Activated CD8-positive, alpha-beta T cell treated with anti-CD3 and anti-CD28 coated beads for 36 hours (primary cell): ENCODE data around the gene GPRC5D. TPM values are rescaled to one million over a fixed set of nuclear protein-coding genes. Genes with fewer than 3 reads are reported as not detected.
A peak's percentile ranks its signal among the peaks of the same experiment; 100 is the strongest.

Source experiments
- ATAC-seq: fragments of 200-7000 bp; cut with Tn5 transposase; one replicate; pipeline ENCODE4 v1.10.0; 2021; ENCODE audit warnings: mild to moderate bottlenecking, moderate library complexity
- CTCF ChIA-PET: fragments of 350-600 bp; sonication (Branson Sonifier 250); formaldehyde crosslinking; loops from one replicate; lab custom pipeline; 2021; ENCODE audit warnings: antibody characterized with exemption; lab: Charles Lee
- POLR2A ChIA-PET: fragments of 350-600 bp; sonication (Branson Sonifier 250); formaldehyde crosslinking; loops from one replicate; lab custom pipeline; 2021; ENCODE audit warnings: antibody characterized with exemption; lab: Charles Lee
- DNase-seq: peaks from one replicate; pipeline ENCODE4 v3.0.0-alpha.2; 2020
- H3K27ac Mint-ChIP-seq: one replicate; pipeline ENCODE4 v1.8.0; 2021; ENCODE audit warnings: mild to moderate bottlenecking, mixed read lengths
- H3K27me3 Mint-ChIP-seq: one replicate; pipeline ENCODE4 v1.8.0; 2021; ENCODE audit warnings: mixed read lengths
- H3K36me3 Mint-ChIP-seq: one replicate; pipeline ENCODE4 v1.8.0; 2021; ENCODE audit warnings: low read depth, mixed read lengths
- H3K4me1 Mint-ChIP-seq: one replicate; pipeline ENCODE4 v1.8.0; 2021; ENCODE audit warnings: low read depth, mixed read lengths
- H3K4me3 Mint-ChIP-seq: one replicate; pipeline ENCODE4 v1.8.0; 2021; ENCODE audit warnings: mild to moderate bottlenecking, moderate library complexity, mixed read lengths
- H3K9me3 Mint-ChIP-seq: one replicate; pipeline ENCODE4 v1.8.0; 2021; ENCODE audit warnings: mixed read lengths
- CTCF ChIP-seq: fragments of 200-600 bp; IDR thresholded peaks from one replicate; pipeline ENCODE4 v1.8.0; 2022; ENCODE audit warnings: antibody characterized with exemption, mild to moderate bottlenecking
- intact Hi-C: fragments of 100-400 bp; cut with micrococcal nuclease; formaldehyde crosslinking; loops from one replicate; pipeline ENCODE4 v1.10.0; 2022
- total RNA-seq, 2 experiments: library from RNA; stranded (reverse); gene quantifications; one replicate each; pipeline ENCODE4 v1.2.3, GENCODE V29; 2021

Gene GPRC5D
- total RNA-seq, 2 experiments from 2014 or later, result not detected

GRCh38 chr12:12915656-12916055, 36.3 kb downstream of the GPRC5D start:
- Mint-ChIP-seq H3K27me3 (peaks cover 12% of the 10 kb centered on the region), H3K4me1 (peaks cover 7% of the 10 kb centered on the region), H3K36me3 (no peaks in the 10 kb centered on the region), H3K9me3 (no peaks in the 10 kb centered on the region), H3K27ac (no peak overlapping the region), H3K4me3 (no peak overlapping the region)
- intact Hi-C loops, result loop anchor here (2.0 to 5.0 kb wide), 4 partner anchors 67 to 319 kb away; no protein-coding TSS in a partner anchor
- POLR2A ChIA-PET, result interaction anchor here (0.6 kb wide), 1 partner anchor 530 kb away, joined by 4 read pairs; no protein-coding TSS in a partner anchor
- no peak for TF ChIP-seq CTCF
- CTCF ChIA-PET, result interaction anchor here (0.9 to 5.0 kb wide), 26 partner anchors 8 to 745 kb away, joined by 3 to 94 read pairs (median 5); partner anchors contain the start of genes FAM234B and GPRC5A
- DNase-seq, result no peak
- no peak for ATAC-seq

- ChIA-PET POLR2A (no interaction called here), CTCF (interaction anchor here (0.7 to 5.0 kb wide), 2 partner anchors 71 to 297 kb away, joined by 3 to 94 read pairs; no protein-coding TSS in a partner anchor)
- TF ChIP-seq CTCF, result no peak
- H3K27ac Mint-ChIP-seq, result no peak overlapping the region
- ATAC-seq (no peak), DNase-seq (no peak)
- no peaks in the 10 kb centered on the region for H3K9me3 Mint-ChIP-seq
- peaks cover 23% of the 10 kb centered on the region for H3K4me1 Mint-ChIP-seq
- H3K4me3 Mint-ChIP-seq, result no peak overlapping the region
- H3K36me3 Mint-ChIP-seq, result no peaks in the 10 kb centered on the region
- H3K27me3 Mint-ChIP-seq, result peaks cover 12% of the 10 kb centered on the region
- intact Hi-C loops, result no loop called here
These were observed 39.3 kb downstream of the GPRC5D start for GRCh38 chr12:12912711-12913110.

- CTCF ChIA-PET, result interaction anchor here (1.1 to 1.2 kb wide), 2 partner anchors 20 to 302 kb away, joined by 3 to 4 read pairs; no protein-coding TSS in a partner anchor
- intact Hi-C loops, result no loop called here
- POLR2A ChIA-PET, result interaction anchor here (0.6 to 1.0 kb wide), 2 partner anchors 96 to 185 kb away, joined by 3 read pairs; no protein-coding TSS in a partner anchor
- H3K27ac Mint-ChIP-seq, result no peak overlapping the region
- peaks cover 16% of the 10 kb centered on the region for H3K4me1 Mint-ChIP-seq
- ATAC-seq (no peak), DNase-seq (no peak)
- H3K36me3 Mint-ChIP-seq, result no peaks in the 10 kb centered on the region
- H3K4me3 Mint-ChIP-seq, result no peak overlapping the region
- TF ChIP-seq CTCF, result no peak
- H3K27me3 Mint-ChIP-seq, result no peaks in the 10 kb centered on the region
- no peaks in the 10 kb centered on the region for H3K9me3 Mint-ChIP-seq
These were observed 42.0 kb downstream of the GPRC5D start for GRCh38 chr12:12909995-12910420.

- peak overlapping the region; percentile 6 for H3K27ac Mint-ChIP-seq
- H3K4me1 Mint-ChIP-seq, result peaks cover 16% of the 10 kb centered on the region
- ChIA-PET CTCF (interaction anchor here (1.1 to 2.0 kb wide), 3 partner anchors 120 to 303 kb away, joined by 4 to 5 read pairs (median 4); no protein-coding TSS in a partner anchor), POLR2A (no interaction called here)
- no peak for ATAC-seq
- TF ChIP-seq CTCF, result no peak
- intact Hi-C loops, result no loop called here
- no peaks in the 10 kb centered on the region for H3K9me3 Mint-ChIP-seq
- no peak for DNase-seq
- H3K36me3 Mint-ChIP-seq, result no peaks in the 10 kb centered on the region
- H3K4me3 Mint-ChIP-seq, result no peak overlapping the region
- H3K27me3 Mint-ChIP-seq, result no peaks in the 10 kb centered on the region
These were observed 42.6 kb downstream of the GPRC5D start for GRCh38 chr12:12909228-12909994.

- Mint-ChIP-seq H3K27ac (no peak overlapping the region), H3K4me1 (peaks cover 16% of the 10 kb centered on the region), H3K27me3 (no peaks in the 10 kb centered on the region), H3K4me3 (no peak overlapping the region), H3K36me3 (no peaks in the 10 kb centered on the region), H3K9me3 (no peaks in the 10 kb centered on the region)
- DNase-seq, result no peak
- intact Hi-C loops, result no loop called here
- ATAC-seq, result no peak
- TF ChIP-seq CTCF, result no peak
- POLR2A ChIA-PET, result no interaction called here
- CTCF ChIA-PET, result interaction anchor here (1.6 to 2.0 kb wide), 3 partner anchors 8 to 121 kb away, joined by 4 to 9 read pairs (median 5); no protein-coding TSS in a partner anchor
These were observed 43.3 kb downstream of the GPRC5D start for GRCh38 chr12:12908711-12909110.
